Cardiac muscle cell (in vitro differentiated cells and primary cell): ENCODE data around the gene SNX24. TPM values are rescaled to one million over a fixed set of nuclear protein-coding genes. Genes with fewer than 3 reads are reported as not detected.

Experiments used
- DNase-seq, 2 donors: peaks; one replicate each; pipeline versions ENCODE4 v3.0.0 to v3.0.0-alpha.2; 2010 to 2017; ENCODE audit warnings: low read depth in 1 of 2, low spot score in 1 of 2
- H3K27ac ChIP-seq: fragments of 200-600 bp; sonication (generic); 2 replicates; pipeline ENCODE4 v1.5.1; 2016
- H3K27me3 ChIP-seq: fragments of 200-600 bp; sonication (generic); 2 replicates; pipeline ENCODE4 v1.6.0; 2016; ENCODE audit warnings: control low read depth
- H3K36me3 ChIP-seq: fragments of 200-600 bp; sonication (generic); 2 replicates; pipeline ENCODE4 v1.5.1; 2016; ENCODE audit warnings: control low read depth
- H3K4me1 ChIP-seq: fragments of 200-600 bp; sonication (generic); 2 replicates; pipeline ENCODE4 v1.8.1; 2017; ENCODE audit warnings: low read depth, mild to moderate bottlenecking, mixed run types
- H3K4me3 ChIP-seq: fragments of 200-600 bp; sonication (generic); 2 replicates; pipeline ENCODE4 v1.5.1; 2016; ENCODE audit warnings: mild to moderate bottlenecking
- H3K9me3 ChIP-seq: fragments of 200-600 bp; sonication (generic); 2 replicates; pipeline ENCODE4 v1.5.1; 2017; ENCODE audit warnings: low read depth, mild to moderate bottlenecking, control low read depth
- CTCF ChIP-seq: IDR thresholded peaks from 2 replicates; pipeline ENCODE4 v1.5.1; 2012; ENCODE audit warnings: low read depth, mild to moderate bottlenecking, low read length
- polyA plus RNA-seq: library from polyadenylated mRNA; unstranded; fragments of >200 nt; fragmentation: Nextera tagmentation; extraction: Ambion mirVana; gene quantifications from 2 replicates; pipeline ENCODE4 v1.2.1, GENCODE V29; 2016
- total RNA-seq: library from RNA; depleted of rRNA; stranded (reverse); fragments of >200 nt; gene quantifications from 2 replicates; pipeline ENCODE4 v1.2.3, GENCODE V29; 2016

SNX24 gene
- total and polyA plus RNA-seq, 2 experiments from 2014 or later, result 13.4 to 26.5 TPM

GRCh38 chr5:123028222-123028621 lies 182.8 kb downstream of the SNX24 start:
- DNase-seq, result no peak
- Histone ChIP-seq H3K36me3 (peaks cover 27% of the 10 kb centered on the region), H3K9me3 (no peaks in the 10 kb centered on the region), H3K27me3 (no peaks in the 10 kb centered on the region), H3K4me3 (no peak overlapping the region), H3K4me1 (no peaks in the 10 kb centered on the region), H3K27ac (no peak overlapping the region)
- no peak for TF ChIP-seq CTCF

GRCh38 chr5:123033157-123033671 lies 187.8 kb downstream of the SNX24 start:
- peaks cover 4% of the 10 kb centered on the region for H3K4me1 ChIP-seq
- TF ChIP-seq CTCF, result no peak
- H3K4me3 ChIP-seq, result no peak overlapping the region

GRCh38 chr5:123035360-123035917 lies 190.0 kb downstream of the SNX24 start:
- TF ChIP-seq CTCF, result no peak
- peak; percentile 29 to 64 for DNase-seq
- Histone ChIP-seq H3K27me3 (peaks cover 4% of the 10 kb centered on the region), H3K36me3 (no peaks in the 10 kb centered on the region), H3K4me3 (peak overlapping the region; percentile 94), H3K4me1 (peaks cover 4% of the 10 kb centered on the region), H3K9me3 (no peaks in the 10 kb centered on the region), H3K27ac (peak overlapping the region; percentile 78)

More at GRCh38 chr5:123033157-123033671, 187.8 kb downstream of the SNX24 start:
- no peak overlapping the region for H3K27ac ChIP-seq
- H3K36me3 ChIP-seq, result no peaks in the 10 kb centered on the region
- no peaks in the 10 kb centered on the region for H3K9me3 ChIP-seq
- no peak for DNase-seq
- H3K27me3 ChIP-seq, result no peaks in the 10 kb centered on the region

GRCh38 chr5:123035918-123036390 lies 190.5 kb downstream of the SNX24 start:
- Histone ChIP-seq H3K9me3 (no peaks in the 10 kb centered on the region), H3K4me1 (peaks cover 4% of the 10 kb centered on the region), H3K4me3 (peak overlapping the region; percentile 94), H3K27me3 (peaks cover 4% of the 10 kb centered on the region), H3K27ac (peak overlapping the region; percentile 78), H3K36me3 (no peaks in the 10 kb centered on the region)
- DNase-seq, result peak; percentile 63 to 80
- TF ChIP-seq CTCF, result peak; percentile 2

GRCh38 chr5:123036391-123037103 lies 191.1 kb downstream of the SNX24 start, which contains the start of gene PPIC:
Gene PPIC (minus strand): TSS chr5:123036725. CDS start chr5:123036625, 100 bp downstream.
- Histone ChIP-seq H3K4me3 (peak within 1 kb of the TSS; percentile 94), H3K36me3 (no peaks in the 10 kb centered on the region), H3K9me3 (no peaks in the 10 kb centered on the region), H3K27me3 (peaks cover 4% of the 10 kb centered on the region), H3K27ac (peak within 1 kb of the TSS; percentile 78), H3K4me1 (peaks cover 4% of the 10 kb centered on the region)
- peak; percentile 88 to 89 for DNase-seq
- no peak for TF ChIP-seq CTCF
